AG08395 (cell line): ENCODE data around the gene GLB1L.
A peak's percentile ranks its signal among the peaks of the same experiment; 100 is the strongest.
"Not testable (repeated sequence)": the region's sequence is repeated elsewhere in the genome, so short reads cannot be mapped to it uniquely, and the experiment has no call there.

Experiments
- DNase-seq: peaks from one replicate; pipeline ENCODE4 v3.0.0; 2012; ENCODE audit warnings: mixed read lengths, low spot score

The GLB1L gene

DNA sequence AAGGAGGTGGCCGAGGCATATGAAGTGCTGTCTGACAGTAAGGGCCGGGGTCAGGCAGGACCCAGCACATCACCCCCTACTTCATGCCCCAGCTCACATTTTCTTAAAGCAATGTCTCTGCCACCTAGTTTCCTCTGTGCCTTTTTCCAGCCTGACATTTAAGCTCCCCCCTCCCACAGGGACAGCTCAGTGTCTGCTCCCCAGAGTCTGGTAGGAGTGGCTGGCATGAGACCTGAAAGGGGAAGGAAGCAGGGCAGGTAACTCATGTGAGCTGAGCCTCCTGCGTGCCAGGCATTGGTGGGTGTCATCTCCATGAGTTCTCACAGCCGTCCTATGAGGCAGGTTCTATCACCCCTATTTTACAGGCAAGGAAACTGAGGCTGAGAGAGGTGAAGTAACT, 35.4 kb upstream of the GLB1L start:
- no peak for DNase-seq

DNA sequence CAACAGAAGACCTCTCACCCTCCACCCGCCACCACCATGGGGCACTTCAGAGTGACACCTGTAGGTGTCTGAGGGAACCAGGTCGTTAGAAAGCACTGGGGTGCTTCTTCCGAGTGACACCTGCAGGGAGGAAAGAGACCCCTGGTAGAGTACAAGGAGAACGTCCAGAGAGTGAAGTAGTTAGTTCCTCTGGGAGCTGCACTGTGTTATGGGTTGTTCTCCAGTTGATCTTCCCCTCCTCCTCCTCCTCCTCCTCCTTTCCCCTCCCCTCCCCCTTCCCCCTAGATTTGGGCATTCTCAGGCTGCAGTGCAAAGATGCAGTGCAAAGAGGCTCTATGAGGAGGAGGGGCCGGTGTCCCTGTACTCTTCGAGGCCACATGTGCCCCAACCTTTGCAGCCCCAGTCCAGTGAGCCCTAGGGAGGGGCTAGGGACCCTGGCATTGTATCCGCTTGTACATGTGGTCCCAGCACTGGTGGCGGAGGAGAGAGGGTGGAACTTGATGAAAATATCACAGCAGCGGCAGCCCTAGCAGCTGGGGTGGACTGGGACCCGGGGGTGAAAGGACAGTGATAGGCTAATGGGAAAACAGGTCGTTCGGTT, 34.8 kb upstream of the GLB1L start:
- no peak for DNase-seq

DNA sequence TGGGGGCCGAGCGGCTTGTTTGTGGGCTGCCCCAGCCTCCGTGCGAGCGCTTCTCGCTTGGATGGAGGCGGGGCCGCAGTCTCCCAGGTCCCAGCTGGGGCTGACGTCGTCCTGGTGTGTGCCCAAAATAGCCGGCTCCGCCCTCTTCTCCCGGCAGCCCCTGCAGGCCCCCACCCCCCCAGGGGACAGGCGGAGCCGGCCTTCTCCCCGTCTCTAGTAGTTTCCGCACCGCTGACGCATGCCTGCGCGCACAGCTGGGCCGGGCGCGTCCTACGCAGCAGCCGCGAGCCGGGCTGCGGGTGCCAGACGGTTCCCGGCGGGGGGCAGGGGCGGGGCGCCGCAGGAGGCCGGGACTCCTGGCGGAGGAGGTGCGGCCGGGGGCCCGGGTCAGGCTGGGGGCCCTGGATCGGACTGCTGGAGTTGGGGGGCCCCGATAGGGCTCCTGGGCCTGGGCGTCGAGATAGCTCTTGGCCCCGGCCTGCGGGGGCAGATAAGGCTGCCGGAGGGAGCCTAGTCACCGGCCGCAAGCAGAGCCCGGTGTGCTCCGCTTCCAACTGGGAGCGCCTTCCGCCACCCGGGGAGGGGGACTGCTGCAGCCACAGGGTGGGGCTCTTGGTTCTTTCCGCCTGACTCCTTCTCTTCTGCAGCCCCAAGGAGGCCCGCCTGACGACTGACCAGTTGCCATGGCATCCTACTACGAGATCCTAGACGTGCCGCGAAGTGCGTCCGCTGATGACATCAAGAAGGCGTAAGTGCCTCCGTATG, 34.1 kb upstream of the GLB1L start, which contains the start of gene DNAJB2:
DNAJB2 (plus strand) TSS at position 216 of the 765 bp plus-strand sequence; CDS start at position 684, 468 bp downstream.
- DNase-seq, result peak; percentile 100

DNA sequence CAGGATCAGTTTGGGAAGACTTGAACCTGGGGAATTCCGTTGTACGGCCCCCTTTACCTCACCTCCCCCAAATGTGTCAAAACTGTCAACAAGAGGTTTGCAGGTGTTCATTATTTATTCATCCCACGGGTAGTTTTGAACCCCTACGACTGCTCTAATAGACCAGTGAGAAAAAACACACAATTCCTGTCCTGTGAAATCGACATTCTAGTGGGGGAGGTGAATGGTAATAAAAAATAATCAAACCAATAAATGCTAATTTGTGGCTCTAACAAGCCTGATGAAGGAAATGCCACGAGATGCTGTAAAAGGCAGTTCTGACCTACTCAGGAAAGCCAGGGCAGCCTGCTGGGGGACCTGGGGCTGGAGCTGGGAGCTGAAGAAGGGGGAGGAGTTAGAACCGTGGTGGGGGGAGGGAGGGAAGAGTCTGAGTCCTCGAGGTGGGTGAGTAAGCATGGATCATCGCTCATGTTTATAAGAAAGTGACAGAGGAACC, 33.5 kb upstream of the GLB1L start:
- no peak for DNase-seq

DNA sequence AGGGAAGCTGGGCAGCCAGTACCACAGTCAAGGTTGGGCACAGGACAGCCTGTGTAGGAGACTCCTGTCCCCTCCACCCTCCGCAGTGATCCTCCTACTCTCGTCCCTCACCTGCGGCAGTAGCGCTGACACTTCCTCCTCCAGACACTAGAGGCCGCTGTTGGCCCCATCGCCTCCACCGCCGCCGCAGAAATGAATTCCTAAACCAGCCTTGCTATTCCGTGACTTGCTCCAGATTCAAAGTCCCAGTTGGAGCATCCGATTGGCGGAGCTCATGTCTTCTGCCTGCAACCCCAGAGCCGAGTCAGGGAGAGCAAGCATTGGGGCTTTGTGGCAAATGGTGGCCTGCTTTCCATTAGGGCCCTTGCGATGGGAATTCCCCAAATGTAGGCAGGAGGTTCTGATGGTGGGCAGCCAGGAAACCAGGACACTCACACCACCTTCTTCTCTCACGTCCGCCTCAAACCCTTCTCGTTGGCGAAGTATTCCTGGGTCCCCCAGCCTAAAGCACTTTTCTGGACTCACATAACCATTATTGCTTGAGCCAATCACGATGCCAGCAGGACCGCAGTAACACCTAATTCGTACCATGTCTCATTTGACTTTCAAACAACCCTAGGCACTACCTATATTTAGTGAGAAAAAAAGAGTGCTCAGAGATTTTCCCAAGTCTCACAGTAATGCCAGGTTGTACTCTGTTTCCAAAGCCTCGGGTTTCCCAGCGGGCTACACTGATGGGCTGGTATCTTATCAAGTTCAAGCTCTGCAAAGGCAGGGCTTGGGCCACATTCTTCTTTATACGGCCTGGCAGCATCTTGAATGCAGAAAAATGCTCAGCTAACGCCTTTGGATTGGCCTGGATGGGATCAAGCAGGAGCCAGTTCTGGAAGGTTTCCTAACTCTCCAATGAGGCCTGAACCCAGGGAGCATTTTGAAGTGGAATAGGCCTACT, 32.7 kb upstream of the GLB1L start:
- DNase-seq, result peak; percentile 74

DNA sequence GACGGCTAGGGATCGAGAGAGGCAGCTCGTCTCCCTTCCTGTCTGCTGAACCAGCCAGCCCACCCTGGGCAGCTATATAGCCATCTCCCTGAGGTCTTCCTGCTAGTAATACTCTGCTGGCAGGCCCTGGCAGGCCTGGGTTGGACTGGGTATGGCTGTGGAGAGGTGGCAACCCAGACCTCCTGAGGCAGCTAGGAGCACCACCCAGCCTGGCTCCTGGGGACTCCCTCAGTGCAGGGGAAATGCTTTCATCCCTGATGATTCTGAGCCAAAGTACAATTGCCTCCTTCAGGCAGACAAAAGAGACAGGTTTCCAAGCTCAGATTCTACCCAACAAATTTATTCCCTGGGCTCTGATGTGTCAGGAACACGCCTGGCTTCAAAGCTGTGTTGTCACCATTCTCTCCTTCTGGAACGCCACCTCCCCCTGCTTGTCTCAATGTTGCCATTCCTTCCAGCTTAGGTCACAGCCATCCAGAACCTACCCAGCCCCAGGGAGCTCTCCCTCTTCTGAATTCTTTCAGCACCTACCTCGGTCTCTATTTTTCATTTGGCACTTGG, 29.2 kb upstream of the GLB1L start:
- DNase-seq, result peak; percentile 93

DNA sequence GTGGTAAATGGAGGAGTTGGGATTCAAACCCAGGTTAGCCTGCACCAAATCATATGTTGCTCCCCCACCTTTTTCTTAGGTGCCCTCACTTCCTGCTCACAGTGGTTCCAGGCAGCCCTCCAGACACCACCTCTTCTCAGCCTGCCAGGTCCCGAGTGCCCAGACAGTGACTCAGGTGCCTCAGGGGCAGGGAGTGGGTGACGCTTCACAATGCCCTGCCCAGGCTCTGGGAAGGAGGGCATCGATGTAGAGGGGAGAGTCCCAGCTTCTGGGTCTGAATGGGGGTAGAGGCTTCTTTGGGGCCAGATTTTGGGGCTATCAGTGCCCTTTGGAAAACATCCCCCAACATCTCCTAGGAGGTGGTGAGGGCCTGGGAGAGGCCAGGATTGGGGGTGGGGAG, 28.7 kb upstream of the GLB1L start:
- DNase-seq, result no peak

DNA sequence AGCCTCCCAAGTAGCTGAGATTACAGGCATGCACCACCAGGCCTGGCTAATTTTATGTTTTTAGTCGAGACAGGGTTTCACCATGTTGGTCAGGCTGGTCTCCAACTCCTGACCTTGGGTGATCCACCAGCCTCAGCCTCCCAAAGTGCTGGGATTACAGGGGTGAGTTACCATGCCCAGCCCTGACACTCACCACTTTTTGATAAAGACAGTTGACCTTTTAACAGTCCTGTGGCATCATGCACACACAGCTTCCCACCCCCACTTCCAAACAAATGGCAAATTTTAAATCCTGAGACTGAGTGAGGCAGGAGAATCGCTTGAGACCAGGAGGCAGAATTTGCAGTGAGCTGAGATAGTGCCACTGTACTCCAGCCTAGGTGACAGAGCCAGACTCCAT, 27.8 kb upstream of the GLB1L start:
- no peak for DNase-seq

DNA sequence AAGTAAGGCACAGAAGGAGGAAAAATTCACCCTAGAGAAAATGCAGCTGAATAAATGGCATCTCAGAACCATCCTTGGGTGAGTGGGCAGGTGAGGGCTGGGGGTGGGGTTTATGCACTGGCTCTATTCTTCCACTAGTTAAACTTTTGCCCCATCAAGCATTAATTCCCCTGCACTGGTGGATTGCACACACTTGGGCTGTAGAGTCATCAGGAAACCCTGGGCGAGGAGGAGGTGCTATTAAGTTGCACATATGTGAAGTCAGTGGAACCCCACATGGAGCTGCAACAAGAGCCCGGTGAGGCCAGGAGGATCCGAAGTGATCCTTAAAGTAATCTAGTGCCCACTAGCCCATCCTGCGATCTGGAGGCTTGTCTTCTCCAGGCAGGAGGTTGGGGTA, 27.1 kb upstream of the GLB1L start:
- DNase-seq, result no peak

DNA sequence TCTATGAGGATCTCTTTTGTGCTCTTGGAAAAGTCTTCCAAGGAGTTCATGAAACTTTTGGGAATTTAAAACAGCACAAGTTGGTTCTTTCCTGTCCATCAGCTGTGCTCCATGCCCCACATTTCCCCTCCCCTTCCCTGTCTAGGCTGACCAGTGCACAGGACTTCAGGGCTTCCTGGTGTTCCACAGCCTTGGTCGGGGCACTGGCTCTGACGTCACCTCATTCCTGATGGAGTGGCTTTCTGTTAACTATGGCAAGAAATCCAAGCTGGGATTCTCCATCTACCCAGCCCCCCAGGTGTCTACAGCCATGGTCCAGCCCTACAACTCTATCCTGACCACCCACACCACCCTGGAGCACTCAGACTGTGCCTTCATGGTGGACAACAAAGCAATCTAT, 25.8 kb upstream of the GLB1L start:
- DNase-seq, result no peak

DNA sequence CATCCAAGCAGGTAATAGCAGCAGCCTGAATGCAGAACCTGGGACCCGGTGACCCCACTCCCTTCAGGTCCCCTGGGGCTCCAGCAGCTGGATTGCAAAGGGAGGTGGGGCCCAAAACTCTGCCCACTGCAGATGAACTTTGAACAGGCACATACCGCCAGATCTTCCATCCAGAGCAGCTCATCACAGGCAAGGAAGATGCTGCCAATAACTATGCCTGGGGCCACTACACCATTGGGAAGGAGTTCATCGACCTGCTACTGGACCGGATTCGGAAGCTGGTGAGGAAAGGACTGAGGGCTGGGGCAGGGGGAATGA, 24.8 kb upstream of the GLB1L start:
- DNase-seq, result no peak

DNA sequence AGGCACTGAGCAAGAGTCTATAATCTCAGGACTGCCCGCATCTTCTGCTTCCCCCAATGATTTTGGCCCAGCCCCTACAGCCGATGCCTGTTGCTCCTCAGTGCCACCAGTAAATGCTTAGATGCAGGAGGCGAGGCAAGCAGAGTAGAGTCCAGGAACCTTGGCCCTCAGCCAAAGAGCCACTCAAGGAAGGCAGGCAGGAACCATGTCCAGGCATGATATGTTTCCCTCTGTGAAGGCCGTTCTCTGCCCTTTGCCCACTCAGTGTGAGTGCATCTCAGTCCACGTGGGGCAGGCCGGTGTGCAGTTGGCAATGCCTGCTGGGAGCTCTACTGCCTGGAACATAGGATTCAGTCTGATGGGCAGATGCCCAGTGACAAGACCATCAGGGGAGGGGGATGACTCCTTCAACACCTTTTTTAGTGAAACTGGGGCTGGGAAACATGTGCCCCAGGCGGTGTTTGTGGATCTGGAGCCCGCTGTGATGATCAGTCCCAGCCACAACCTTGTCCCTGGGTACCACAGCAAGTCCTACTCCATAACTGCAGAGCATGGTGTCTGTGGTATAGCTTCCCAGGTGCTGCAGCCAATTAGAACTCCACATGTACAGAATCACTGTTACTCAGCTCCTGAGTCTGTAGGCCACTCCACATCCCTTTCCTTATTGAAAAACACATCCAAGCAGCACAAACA, 24.3 kb upstream of the GLB1L start:
- no peak for DNase-seq

DNA sequence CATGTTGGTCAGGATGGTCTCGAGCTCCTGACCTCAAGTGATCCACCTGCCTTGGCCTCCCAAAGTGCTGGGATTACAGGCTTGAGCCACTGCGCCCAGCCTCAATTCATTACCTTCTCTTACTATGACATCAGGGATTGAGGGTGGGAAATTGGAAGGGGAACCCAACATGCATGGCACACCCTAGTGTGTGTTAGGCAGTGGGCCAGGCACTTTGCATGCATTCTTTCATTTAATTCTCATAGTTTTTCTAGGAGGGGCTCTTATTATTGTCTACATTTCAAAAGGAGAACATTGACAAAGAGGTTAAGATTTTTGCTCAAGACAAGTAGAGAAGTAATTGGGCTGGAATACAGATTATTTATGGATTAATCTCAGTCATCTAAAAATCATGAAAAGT, 23.1 kb upstream of the GLB1L start:
- DNase-seq, result no peak

DNA sequence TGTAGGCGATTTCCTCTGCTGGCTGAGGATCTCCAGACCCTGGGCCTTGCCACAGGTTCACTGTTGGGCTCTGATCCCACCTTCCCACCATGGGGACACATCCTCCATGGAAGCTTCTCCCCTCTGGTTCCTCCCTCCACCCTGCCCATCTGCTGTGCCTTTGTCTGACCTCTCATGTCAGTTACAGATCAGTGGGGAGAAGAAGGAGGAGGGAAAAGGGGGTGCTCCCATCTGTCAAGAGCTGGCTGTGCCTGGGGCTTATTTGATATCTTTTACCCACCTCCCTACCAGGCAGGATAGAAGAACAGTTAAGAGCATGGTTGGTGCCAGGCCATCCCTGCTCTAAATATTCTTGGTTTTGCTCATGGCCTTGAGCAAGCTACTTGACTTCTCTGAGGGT, 21.6 kb upstream of the GLB1L start:
- DNase-seq, result no peak

DNA sequence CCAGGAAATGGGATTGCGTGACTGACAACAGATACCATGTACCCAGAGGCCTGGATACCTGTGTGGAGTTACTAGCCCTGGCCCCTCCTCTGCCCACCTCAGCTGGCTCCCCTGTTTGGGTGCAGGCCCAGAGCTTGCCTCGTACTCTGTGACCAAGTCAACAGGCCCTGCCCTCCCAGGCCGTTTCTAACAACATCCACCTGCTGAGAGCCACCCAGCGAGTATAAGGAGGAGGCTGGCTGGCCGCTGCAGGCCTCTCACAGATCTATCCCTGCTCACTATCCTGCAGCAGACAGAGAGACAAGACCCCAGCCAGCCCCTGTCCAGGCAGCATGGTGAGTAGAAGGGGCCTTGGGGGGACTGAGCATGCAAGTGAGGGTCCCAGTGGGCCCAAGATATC, 21.0 kb upstream of the GLB1L start:
- DNase-seq, result no peak

DNA sequence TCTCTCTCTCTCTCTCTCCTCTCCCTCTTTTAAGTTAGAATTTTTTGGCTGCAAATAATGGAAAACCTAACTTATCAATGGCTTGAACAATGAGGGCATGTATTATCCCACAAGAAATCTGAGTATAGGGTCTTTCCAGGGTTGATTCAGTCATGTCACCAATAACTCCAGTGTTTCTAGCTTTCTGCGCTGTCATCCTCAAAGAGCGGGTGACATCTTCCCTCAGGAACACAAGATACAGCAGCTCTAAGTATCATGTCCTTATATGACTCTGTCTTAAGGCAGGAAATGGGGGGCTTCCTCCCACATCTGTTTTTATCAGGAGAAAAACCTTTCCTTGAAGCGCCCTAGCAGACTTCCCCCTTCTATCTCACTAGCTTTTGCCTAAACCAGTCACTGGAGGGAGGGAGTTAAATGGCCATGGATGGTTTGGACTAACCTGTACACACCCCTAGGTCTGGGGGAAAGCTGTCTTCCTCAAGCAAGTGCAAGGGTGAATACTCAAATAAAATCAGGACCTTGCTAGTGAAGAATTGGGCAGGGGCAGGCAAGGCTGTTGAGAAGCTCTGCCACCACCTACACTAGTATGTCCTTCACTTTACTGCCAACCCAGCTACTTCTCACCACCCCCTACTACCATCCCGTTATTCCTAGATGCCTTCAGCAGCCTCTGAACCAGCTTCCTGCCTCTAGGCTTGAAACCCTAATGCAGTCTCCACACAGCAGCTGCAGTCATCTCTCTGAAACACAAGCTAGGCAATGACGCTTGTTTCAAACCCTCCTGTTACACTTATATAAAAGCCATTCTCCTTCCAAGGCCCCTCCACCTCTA, 16.0 kb upstream of the GLB1L start:
- no peak for DNase-seq

DNA sequence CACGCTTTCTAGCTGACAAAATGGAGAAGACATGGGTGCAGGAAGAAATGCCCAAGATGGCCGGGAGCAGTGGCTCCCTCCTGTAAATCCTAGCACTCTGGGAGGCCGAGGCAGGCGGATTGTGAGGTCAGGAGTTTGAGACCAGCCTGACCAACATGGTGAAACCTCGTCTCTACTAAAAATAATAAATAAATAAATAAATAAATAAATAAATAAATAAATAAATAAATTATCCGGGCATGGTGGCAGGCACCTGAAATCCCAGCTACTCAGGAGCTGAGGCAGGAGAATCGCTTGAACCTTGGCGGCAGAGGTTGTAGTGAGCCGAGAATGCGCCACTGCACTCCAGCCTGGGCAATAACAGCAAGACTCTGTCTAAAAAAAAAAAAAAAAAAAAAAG, 13.7 kb upstream of the GLB1L start:
- not testable (repeated sequence) for DNase-seq

DNA sequence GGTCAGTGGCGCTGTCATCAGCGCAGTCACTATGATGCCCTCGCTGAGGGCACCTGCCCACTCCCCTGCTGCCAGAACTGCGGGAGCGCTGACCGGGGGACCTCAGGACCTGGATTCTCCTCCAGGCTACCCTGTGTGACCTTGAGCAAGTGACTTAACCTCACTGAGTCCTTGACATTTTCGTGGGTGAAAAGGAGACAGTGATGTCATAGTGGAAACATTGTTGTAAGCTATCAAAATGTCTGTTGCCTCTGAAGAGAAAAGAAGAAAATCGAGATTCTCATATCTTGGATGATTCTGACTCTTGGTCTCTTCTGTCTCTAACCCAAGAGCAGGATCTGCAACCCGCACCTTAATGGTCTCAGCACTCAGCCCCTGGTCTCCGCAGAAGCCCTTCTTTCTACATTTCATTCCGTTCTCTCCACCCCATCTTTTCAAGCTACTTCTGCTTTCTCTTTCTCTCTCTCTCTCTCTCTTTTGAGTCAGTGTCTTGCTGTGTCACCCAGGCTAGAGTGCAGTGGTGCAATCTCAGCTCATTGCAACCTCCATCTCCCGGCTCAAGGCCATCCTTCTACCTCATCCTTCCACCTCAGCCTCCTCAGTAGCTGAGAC, 9.5 kb upstream of the GLB1L start:
- DNase-seq, result no peak

DNA sequence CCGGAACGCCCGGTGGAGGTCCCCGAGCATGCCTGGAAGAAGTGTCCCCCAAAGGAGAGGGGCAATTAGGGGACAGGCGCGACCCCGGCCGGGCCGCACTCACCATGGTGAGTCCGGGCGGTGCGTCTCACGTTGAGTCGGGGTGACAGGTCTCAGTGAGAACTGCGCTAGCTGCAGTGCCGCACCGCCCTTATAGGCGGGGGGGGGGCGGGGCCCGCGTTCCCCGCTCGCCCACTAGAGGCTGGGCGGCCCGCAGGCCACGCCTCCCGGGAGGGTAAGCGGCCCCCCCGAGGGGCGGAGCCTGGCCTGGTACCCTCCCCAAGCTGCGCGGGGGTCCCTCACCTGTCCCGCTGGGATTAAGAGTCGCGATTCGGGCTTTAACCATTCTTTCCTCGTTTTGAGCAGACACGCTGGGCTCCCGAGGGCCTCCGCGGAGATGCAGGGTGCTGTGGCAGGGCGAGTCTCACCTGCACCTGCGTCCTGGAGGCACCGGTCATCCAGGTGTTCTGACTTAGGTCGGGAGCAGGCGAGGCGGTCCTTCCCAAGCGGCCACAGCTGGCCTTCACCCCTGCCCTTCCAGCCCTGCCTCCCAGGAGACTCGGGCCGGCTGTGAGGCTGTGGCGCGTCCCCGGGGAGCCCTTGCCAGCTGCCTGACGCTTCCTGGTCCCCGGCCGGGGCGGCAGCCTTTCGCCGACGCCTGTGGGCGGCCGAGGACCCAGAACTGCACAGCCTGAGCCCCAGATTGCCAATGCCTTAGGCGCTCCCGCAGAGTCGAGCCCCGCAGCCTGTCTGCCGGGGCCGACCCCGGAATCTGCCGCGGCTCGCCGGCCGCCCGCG, 8.7 kb upstream of the GLB1L start, which contains the start of gene TUBA4A:
TUBA4A (minus strand) TSS at position 166 of the 837 bp plus-strand sequence; CDS start at position 106, 60 bp downstream.
- peak; percentile 94 for DNase-seq
